HFFc6 (cell line): Measurements from ENCODE around the gene RTN4RL1. TPM values are rescaled to one million over a fixed set of nuclear protein-coding genes. Genes with fewer than 3 reads are reported as not detected.
A peak's percentile ranks its signal among the peaks of the same experiment; 100 is the strongest.

ENCODE experiments used
- DNase-seq: peaks from one replicate; pipeline ENCODE4 v3.0.0-alpha.2; 2018
- H3K27ac Mint-ChIP-seq: 2 replicates; pipeline ENCODE4 v1.8.0; 2020; ENCODE audit warnings: mild to moderate bottlenecking, mixed read lengths
- H3K27me3 Mint-ChIP-seq: 2 replicates; pipeline ENCODE4 v1.8.0; 2021; ENCODE audit warnings: mild to moderate bottlenecking, moderate library complexity, mixed read lengths; ENCODE audit not compliant: insufficient read depth
- H3K36me3 Mint-ChIP-seq: 2 replicates; pipeline ENCODE4 v1.8.0; 2021; ENCODE audit warnings: low read depth, mixed read lengths
- H3K4me1 Mint-ChIP-seq: 2 replicates; pipeline ENCODE4 v1.8.0; 2020; ENCODE audit warnings: low read depth, mixed read lengths
- H3K4me3 Mint-ChIP-seq: 2 replicates; pipeline ENCODE4 v1.8.0; 2020; ENCODE audit warnings: mild to moderate bottlenecking, moderate library complexity, mixed read lengths
- H3K9me3 Mint-ChIP-seq: 2 replicates; pipeline ENCODE4 v1.8.0; 2020; ENCODE audit warnings: mild to moderate bottlenecking, mixed read lengths
- CTCF ChIP-seq: fragments of 200-600 bp; sonication (generic); IDR thresholded peaks from 2 replicates; pipeline ENCODE4 v1.5.0; 2021; ENCODE audit warnings: antibody characterized with exemption, mild to moderate bottlenecking
- total RNA-seq, 6 experiments: library from RNA; stranded (reverse); fragmentation: NEBNext Ultra II Directional; extraction: Animal tissue kit (Norgen Biotek cat#: 25700); gene quantifications; 2 replicates in 1 of 6; 3 replicates in 5 of 6; pipeline ENCODE4 v1.2.3, GENCODE V29; 2021

Gene RTN4RL1
- total RNA-seq, 6 experiments from 2014 or later, result 0.33 to 0.60 (median 0.39) TPM

GRCh38 chr17:1966274-1967086 is 58.7 kb downstream of the RTN4RL1 start:
- DNase-seq, result no peak
- peak overlapping the region; percentile 35; the same call in 1 of the 2 replicates for H3K4me3 Mint-ChIP-seq
- H3K27ac Mint-ChIP-seq, result peak overlapping the region; percentile 56; the same call in 1 of the 2 replicates
- H3K9me3 Mint-ChIP-seq, result peaks cover 16% of the 10 kb centered on the region
- H3K27me3 Mint-ChIP-seq, result peaks cover 16% of the 10 kb centered on the region
- H3K36me3 Mint-ChIP-seq, result peaks cover 9% of the 10 kb centered on the region; the same call in 1 of the 2 replicates
- peaks cover 16% of the 10 kb centered on the region for H3K4me1 Mint-ChIP-seq
- no peak for TF ChIP-seq CTCF

DNA sequence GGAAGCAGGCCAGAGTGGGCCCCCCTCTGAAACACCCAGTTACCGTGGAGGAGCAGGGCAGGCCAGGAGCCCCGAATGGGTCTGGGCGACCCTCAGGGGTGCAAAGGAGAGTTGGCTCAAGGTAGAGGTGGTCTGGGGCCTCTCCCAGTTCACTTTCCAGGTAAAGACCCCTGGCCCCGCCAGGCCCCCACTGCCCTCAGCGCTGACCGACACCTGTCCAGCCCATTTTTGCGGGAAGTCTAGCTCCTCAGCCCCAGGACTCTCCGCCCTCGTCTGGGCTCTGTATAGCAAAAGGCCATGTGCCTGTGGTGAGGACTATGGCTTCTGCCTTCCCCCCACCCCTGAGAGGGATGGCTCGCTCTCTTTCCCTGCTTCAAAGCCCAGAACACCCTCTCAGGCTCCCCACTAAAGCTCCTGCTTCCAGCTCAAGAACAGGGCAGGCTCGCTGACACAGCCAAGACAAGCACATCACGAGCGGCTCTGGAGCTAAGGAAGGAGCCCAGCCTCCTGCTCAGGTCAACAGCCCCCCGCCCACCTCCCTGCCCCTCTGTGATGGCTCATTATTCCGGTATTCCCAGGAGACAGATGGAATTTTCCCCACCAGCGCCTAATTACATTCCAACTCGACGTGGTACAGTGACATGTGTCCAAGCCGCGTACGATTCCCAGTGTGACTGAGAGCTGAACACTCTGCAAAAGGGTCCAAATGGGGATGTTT is 59.4 kb downstream of the RTN4RL1 start:
- H3K9me3 Mint-ChIP-seq, result peaks cover 15% of the 10 kb centered on the region
- peaks cover 9% of the 10 kb centered on the region; the same call in 1 of the 2 replicates for H3K36me3 Mint-ChIP-seq
- H3K27ac Mint-ChIP-seq, result peak overlapping the region; percentile 56; the same call in 1 of the 2 replicates
- H3K27me3 Mint-ChIP-seq, result peaks cover 16% of the 10 kb centered on the region
- peak overlapping the region; percentile 35 for H3K4me3 Mint-ChIP-seq
- TF ChIP-seq CTCF, result no peak
- DNase-seq, result peak; percentile 4
- H3K4me1 Mint-ChIP-seq, result peaks cover 20% of the 10 kb centered on the region

- Mint-ChIP-seq H3K4me3 (no peak overlapping the region), H3K9me3 (no peaks in the 10 kb centered on the region), H3K27me3 (peaks cover 5% of the 10 kb centered on the region), H3K27ac (no peak overlapping the region), H3K4me1 (peaks cover 29% of the 10 kb centered on the region), H3K36me3 (no peaks in the 10 kb centered on the region)
- DNase-seq, result no peak
- no peak for TF ChIP-seq CTCF
These were observed 61.9 kb downstream of the RTN4RL1 start for GRCh38 chr17:1963250-1963649.

DNA sequence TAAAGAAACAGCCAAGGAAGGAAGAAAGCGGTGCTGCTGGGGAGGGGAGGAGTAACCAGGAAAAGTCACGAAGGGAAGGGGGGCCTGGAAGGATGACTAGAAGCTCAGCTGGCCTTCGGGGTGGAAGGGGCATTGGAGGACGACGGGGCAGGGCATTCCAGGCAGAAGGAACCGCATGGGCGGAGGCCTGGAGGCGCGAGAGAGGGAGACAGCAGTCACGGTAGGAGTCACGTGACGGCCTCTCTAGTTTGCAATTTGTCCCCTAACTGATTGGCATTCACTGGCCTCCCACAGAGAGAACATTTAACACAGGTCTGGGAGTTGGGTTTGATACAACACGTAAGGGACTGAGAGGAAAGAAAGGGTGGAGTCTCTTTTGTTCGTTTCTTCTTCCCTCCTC is 63.9 kb downstream of the RTN4RL1 start:
- peaks cover 5% of the 10 kb centered on the region for H3K27me3 Mint-ChIP-seq

DNA sequence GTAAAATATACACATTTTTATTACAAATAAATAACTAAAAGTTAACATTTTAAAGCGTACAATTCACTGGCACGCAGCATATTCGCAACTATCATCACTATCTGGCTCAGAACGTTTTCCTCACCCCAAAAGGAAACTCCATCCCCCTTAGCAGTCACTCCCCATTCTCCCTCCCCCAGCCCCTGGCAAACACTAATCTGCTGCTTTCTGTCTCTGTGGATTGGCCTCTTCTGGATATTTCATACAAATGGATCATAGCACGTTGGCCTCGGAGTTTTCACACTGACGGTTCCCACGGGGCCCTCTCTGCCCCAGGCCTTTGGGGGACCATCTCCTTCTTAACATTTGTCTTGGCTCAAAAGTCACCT is 64.6 kb downstream of the RTN4RL1 start:
- no peak for TF ChIP-seq CTCF
- H3K4me3 Mint-ChIP-seq, result peak overlapping the region; percentile 48; the same call in 1 of the 2 replicates
- no peaks in the 10 kb centered on the region for H3K9me3 Mint-ChIP-seq
- H3K4me1 Mint-ChIP-seq, result peaks cover 19% of the 10 kb centered on the region
- H3K27ac Mint-ChIP-seq, result no peak overlapping the region
- no peak for DNase-seq
- H3K36me3 Mint-ChIP-seq, result no peaks in the 10 kb centered on the region
- H3K27me3 Mint-ChIP-seq, result peaks cover 8% of the 10 kb centered on the region

More for the DNA sequence above, 63.9 kb downstream of the RTN4RL1 start:
- no peaks in the 10 kb centered on the region for H3K9me3 Mint-ChIP-seq
- H3K4me3 Mint-ChIP-seq, result no peak overlapping the region
- peaks cover 26% of the 10 kb centered on the region for H3K4me1 Mint-ChIP-seq
- no peaks in the 10 kb centered on the region for H3K36me3 Mint-ChIP-seq
- no peak for DNase-seq
- no peak overlapping the region for H3K27ac Mint-ChIP-seq
- no peak for TF ChIP-seq CTCF
